ENCODE data around the gene TMEM114.

Gene TMEM114

GRCh38 chr16:8611122-8611521 lies 20.8 kb upstream of the TMEM114 start:
- no peak for DNase-seq

GRCh38 chr16:8607214-8607613 lies 16.9 kb upstream of the TMEM114 start:
- DNase-seq: no peak

GRCh38 chr16:8605554-8605953 lies 15.2 kb upstream of the TMEM114 start:
- no peak for DNase-seq

- no peak for DNase-seq
Observed at GRCh38 chr16:8600144-8600775, 9.9 kb upstream of the TMEM114 start.

GRCh38 chr16:8596581-8596980 lies 6.3 kb upstream of the TMEM114 start:
- DNase-seq: no peak

- no peak for DNase-seq
Observed at GRCh38 chr16:8595783-8596182, 5.5 kb upstream of the TMEM114 start.

- DNase-seq: no peak
Observed at GRCh38 chr16:8594149-8594666, 3.9 kb upstream of the TMEM114 start.

- DNase-seq: no peak
Observed at GRCh38 chr16:8591451-8591850, 1.1 kb upstream of the TMEM114 start.

GRCh38 chr16:8590811-8591210 lies 500 bp upstream of the TMEM114 start:
- DNase-seq: no peak

GRCh38 chr16:8589057-8589899 lies 1.0 kb downstream of the TMEM114 start:
- DNase-seq: no peak

- DNase-seq: no peak
Observed at GRCh38 chr16:8588682-8589056, 1.6 kb downstream of the TMEM114 start.

- DNase-seq: no peak
Observed at GRCh38 chr16:8587065-8587464, 3.2 kb downstream of the TMEM114 start.

GRCh38 chr16:8585857-8586256 lies 4.5 kb downstream of the TMEM114 start:
- DNase-seq: no peak

GRCh38 chr16:8585041-8585440 lies 5.3 kb downstream of the TMEM114 start:
- no peak for DNase-seq

- DNase-seq: no peak
Observed at GRCh38 chr16:8583732-8584131, 6.6 kb downstream of the TMEM114 start.

GRCh38 chr16:8583199-8583598 lies 7.1 kb downstream of the TMEM114 start:
- no peak for DNase-seq

- DNase-seq: no peak
Observed at GRCh38 chr16:8581831-8582580, 8.3 kb downstream of the TMEM114 start.

- DNase-seq: no peak
Observed at GRCh38 chr16:8579559-8579958, 10.8 kb downstream of the TMEM114 start.

GRCh38 chr16:8577678-8578304 lies 12.5 kb downstream of the TMEM114 start:
- DNase-seq: no peak

- DNase-seq: no peak
Observed at GRCh38 chr16:8576141-8577004, 13.9 kb downstream of the TMEM114 start.

- DNase-seq: no peak
Observed at GRCh38 chr16:8575399-8575798, 14.9 kb downstream of the TMEM114 start.
